ENCODE measurements around the gene ROCK2. TPM values are rescaled to one million over a fixed set of nuclear protein-coding genes. Genes with fewer than 3 reads are reported as not detected.

ROCK2 gene
- total and polyA plus RNA-seq, 2 of the 13 experiments (the other 11 are each of a cell fraction or from before 2014, with no cell fraction given), result 38.1 to 119 TPM

- TF ChIP-seq ZBTB39 (CRISPR knock-in tag; IDR thresholded peaks at IDR 0.05) (no peak), ZNF780A (CRISPR knock-in tag; IDR thresholded peaks at IDR 0.05) (no peak), ZNF232 (CRISPR knock-in tag; IDR thresholded peaks at IDR 0.05; ENCODE audit: borderline replicate concordance) (no peak), DPF2 (CRISPR knock-in tag; IDR thresholded peaks at IDR 0.05; ENCODE audit: borderline replicate concordance, low read depth) (no peak), ELF1 (CRISPR knock-in tag; IDR thresholded peaks at IDR 0.05) (peak; percentile 54; the same call in 1 of the 2 replicates), ZSCAN29 (CRISPR knock-in tag; conservative IDR thresholded peaks at IDR 0.05) (peak; percentile 20; the same call in 1 of the 2 replicates), MAFF (IDR thresholded peaks at IDR 0.05; ENCODE audit: low read depth, low read length) (no peak), BCL3 (CRISPR knock-in tag; IDR thresholded peaks at IDR 0.05) (no peak; the same call in 1 of the 2 replicates), SNAI1 (CRISPR knock-in tag; IDR thresholded peaks at IDR 0.05; ENCODE audit: borderline replicate concordance) (no peak), ZNF614 (CRISPR knock-in tag; IDR thresholded peaks at IDR 0.05; ENCODE audit: borderline replicate concordance) (no peak), ZNF576 (CRISPR knock-in tag; IDR thresholded peaks at IDR 0.05) (no peak), ZNF772 (CRISPR knock-in tag; IDR thresholded peaks at IDR 0.05) (no peak), RBAK (CRISPR knock-in tag; IDR thresholded peaks at IDR 0.05) (no peak), MXI1 (IDR thresholded peaks at IDR 0.05; ENCODE audit: borderline replicate concordance, low read depth, low read length) (peak; percentile 51; the same call in 2 of the 3 replicates), ZNF776 (CRISPR knock-in tag; IDR thresholded peaks at IDR 0.05) (no peak), ZNF205 (CRISPR knock-in tag; IDR thresholded peaks at IDR 0.05) (0 out of 2 replicates have a peak, but pooled peaks have one; percentile 46), MTA1 (CRISPR knock-in tag; IDR thresholded peaks at IDR 0.05; ENCODE audit: borderline replicate concordance) (peak; percentile 48; the same call in 1 of the 2 replicates), ELF3 (CRISPR knock-in tag; IDR thresholded peaks at IDR 0.05) (peak; percentile 62), SRSF9 (IDR thresholded peaks at IDR 0.05; ENCODE audit: borderline replicate concordance, insufficient read depth, low read depth, low read length, poor library complexity, severe bottlenecking) (no peak), SIN3B (IDR thresholded peaks at IDR 0.05; ENCODE audit: low read length) (no peak), ISL2 (CRISPR knock-in tag; IDR thresholded peaks at IDR 0.05) (peak; percentile 80)
- TF ChIP-seq, protein P1, sequence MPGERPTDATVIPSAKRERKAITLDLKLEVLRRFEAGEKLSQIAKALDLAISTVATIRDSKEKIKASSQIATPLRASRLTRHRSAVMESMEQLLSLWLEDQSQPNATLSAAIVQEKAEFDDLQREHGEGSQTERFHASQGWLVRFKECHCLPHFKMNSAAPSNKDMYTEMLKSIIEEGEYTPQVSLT (CRISPR knock-in tag; IDR thresholded peaks at IDR 0.05; ENCODE audit: borderline replicate concordance, low read depth), result no peak; the same call in 1 of the 2 replicates
- TF ChIP-seq, protein P2, sequence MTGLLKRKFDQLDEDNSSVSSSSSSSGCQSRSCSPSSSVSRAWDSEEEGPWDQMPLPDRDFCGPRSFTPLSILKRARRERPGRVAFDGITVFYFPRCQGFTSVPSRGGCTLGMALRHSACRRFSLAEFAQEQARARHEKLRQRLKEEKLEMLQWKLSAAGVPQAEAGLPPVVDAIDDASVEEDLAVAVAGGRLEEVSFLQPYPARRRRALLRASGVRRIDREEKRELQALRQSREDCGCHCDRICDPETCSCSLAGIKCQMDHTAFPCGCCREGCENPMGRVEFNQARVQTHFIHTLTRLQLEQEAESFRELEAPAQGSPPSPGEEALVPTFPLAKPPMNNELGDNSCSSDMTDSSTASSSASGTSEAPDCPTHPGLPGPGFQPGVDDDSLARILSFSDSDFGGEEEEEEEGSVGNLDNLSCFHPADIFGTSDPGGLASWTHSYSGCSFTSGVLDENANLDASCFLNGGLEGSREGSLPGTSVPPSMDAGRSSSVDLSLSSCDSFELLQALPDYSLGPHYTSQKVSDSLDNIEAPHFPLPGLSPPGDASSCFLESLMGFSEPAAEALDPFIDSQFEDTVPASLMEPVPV (CRISPR knock-in tag; IDR thresholded peaks at IDR 0.05), result no peak
- TF ChIP-seq, protein P3, sequence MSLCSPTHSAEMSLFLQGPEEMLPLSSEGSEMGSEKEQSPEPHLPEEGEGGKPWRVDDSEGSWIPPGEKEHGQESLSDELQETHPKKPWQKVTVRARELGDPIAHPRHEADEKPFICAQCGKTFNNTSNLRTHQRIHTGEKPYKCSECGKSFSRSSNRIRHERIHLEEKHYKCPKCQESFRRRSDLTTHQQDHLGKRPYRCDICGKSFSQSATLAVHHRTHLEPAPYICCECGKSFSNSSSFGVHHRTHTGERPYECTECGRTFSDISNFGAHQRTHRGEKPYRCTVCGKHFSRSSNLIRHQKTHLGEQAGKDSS (CRISPR knock-in tag; IDR thresholded peaks at IDR 0.05; ENCODE audit: borderline replicate concordance, low read depth), result peak; percentile 58; the same call in 1 of the 2 replicates
Observed at GRCh38 chr2:11344342-11344955, at the start of gene ROCK2 (continued).

All from HepG2 (cell line).